GOT3 (cell line): Measurements from ENCODE around the gene PRDX5.

Experiments
- DNase-seq: peaks from one replicate; lab custom pipeline; 2025; ENCODE audit warnings: mixed read lengths; lab: John Stamatoyannopoulos, UW

Gene PRDX5

DNA sequence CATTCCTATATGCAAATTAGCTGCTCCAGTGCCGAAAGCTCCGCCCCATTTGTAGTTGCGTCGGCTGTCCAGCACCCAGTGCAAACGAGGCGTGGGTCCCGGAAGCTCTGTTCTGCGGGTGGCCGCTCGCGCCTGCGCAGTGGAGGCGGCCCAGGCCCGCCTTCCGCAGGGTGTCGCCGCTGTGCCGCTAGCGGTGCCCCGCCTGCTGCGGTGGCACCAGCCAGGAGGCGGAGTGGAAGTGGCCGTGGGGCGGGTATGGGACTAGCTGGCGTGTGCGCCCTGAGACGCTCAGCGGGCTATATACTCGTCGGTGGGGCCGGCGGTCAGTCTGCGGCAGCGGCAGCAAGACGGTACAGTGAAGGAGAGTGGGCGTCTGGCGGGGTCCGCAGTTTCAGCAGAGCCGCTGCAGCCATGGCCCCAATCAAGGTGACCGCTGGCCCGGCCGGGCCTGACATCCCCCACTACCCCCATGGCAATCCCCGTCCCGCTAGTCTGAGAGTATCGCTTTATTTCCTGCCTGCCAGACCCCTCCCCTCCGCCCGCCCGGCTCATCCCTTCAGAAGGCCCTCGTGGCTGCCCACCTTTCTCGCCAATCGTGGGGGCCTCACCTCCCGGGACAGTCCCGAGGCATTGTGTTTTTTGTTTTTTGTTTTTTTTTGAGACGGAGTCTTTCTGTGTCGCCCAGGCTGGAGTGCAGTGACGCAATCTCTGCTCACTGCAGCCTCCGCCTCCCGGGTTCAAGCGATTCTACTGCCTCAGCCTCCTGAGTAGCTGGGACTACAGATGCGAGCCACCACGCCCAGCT, at the start of gene PRDX5:
TSS of gene PRDX5 (plus strand) at position 161 of the 805 bp plus-strand sequence. CDS start at position 256, 95 bp downstream.
- DNase-seq, result peak; percentile 85

DNA sequence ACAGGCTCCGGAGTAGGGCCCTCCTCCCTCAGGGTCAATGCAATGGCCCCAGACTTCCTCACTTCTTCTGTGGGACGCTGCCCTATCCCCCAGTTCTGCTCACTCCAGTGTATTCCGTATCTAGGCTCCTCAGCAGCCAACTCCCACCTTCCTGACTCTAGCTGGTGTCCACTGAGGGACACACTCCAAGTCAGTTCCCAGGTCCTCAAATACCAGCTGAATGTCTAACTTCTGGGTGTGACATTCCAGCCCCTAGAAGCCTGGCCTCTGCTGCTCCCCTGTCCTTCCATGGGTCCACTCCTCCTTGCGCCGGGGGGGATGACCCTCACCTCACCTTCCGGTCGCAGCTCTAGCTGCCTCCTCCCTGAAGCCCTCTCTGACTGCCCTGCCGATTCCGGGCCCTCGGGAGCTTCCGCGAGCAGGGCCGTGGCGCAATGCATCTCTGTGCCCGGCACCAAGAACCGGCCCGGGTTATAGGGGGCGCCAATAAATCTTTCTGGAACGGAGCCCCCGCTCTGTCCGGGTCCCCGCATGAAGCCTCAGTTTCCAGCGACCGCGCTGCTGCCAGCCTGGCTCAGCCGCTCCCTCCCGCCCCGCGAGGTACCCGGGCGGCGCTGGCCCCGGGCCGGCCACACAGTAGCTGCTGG, 48.9 kb upstream of the PRDX5 start:
- no peak for DNase-seq

DNA sequence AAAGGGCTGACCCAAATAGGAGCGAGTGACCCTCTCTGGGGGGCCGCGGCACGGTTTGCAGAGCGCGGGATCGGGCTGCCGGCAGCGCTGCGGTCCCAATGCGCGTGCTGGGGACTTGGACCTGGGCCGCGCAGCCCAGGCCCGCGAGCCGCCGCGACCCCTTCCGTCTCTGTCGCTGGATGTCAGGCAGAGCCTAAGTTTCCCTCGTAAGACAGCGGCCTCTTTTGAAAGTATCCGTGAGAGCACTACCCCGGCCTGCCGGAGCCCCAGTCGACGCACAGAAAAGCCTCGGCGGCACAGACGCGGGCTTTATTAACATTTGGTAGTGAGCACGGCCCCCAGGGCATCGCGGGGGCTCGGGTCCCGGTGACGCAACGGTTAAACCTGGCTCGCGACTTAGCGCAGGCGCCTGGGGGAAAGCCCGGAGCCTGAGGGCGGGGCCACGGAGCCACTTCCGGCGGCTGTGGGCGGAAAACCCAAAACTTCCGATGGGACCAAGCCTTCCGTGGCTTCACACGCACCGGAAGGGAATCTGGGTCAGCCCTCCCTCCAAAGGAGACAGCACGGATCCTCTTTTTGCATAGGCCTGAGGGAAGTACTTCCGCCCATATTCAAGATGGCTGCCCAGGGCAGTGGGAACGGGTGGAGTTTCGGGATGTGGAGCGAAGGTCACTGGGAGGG, 48.2 kb upstream of the PRDX5 start:
- peak; percentile 97 for DNase-seq

DNA sequence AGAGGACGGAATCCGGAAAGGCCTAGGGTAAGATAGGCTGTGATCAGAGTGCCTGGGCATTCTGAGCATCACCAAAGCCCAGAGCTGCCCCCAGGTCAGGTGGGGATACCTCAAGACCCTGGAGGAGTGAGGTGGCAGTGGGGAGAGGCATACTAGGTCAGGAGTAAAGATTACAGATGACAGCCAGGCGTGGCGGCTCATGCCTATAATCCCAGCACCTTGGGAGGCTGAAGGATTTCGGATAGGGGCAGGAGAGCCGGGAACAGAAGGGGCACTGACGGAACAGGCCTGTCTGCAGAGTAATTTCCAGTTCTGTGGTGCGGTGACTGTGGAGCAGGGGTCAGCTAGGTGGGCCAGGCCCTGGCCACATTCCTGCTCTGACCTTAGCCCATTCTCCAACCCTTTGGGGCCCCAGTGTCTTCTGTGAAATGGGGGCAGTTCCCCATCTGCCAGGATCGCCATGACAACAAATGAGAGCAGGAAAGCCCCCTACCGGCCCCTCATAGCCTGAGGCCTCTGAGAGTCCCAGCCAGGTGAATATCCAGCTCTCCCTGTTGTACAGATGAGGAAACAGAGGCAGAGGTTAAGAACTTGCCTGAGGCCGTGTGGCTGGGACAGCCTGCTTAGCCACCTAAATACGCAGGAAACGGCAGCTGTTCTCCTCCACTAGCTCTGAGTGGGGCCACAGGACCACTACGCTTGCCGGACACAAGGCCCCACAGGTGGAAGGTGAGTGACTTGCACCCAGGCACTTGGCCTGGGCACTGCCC, 42.7 kb upstream of the PRDX5 start:
- no peak for DNase-seq

DNA sequence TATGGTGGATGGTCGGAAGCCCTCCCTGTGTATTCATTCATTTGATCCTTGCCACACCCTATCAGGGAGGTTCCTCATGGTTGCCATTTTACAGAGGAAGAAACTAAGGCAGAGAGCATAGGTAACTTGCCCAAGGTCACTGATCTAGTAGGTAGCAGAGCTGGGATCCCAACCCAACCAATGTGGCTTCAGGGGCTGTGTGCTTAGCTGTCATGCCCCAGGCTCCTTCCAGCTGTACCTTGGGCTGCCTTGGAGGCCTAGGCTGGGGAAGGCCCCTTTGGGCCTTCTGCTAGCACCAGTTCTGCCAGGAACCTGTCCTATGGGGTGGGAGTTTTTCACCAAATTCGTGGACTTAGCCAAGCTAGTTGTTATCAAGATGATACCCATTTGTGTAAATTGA, 42.1 kb upstream of the PRDX5 start:
- DNase-seq, result no peak

DNA sequence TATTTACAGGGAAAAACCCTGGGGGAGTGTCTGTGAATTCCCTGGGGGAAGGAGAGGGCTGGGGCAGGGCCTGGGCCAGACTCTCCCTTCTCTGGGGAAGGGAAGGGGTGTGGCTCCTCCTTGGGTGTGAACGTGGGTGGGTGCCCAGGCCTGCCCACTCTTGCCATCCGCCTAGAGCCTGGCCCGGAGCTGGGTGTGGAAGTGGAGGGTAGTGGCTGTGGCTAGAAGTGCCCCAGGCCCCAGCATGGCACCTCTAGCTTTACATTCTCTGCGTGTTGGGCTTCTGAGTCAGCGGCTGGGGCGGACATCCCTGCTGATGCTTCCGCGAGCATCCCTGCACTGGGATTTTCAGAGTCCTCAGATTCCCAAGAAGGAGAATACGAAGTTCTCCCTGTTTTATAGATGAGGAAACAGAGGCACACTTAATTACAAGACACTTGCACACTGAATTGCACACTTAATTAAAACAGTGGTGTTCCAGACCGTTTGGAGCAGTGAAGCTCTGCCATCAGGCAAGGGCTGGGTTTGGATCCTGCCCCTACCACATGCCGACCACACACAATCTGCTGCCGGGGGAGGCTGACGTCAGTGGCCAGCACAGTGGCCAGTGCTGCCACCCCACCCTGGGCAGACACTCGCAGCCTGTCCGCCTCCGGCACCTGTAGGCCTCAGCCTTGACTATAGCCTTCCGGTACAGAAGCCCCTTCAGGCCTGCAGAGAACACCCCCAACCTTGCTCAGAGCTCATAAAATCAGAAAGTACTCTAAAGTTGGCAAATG, 41.1 kb upstream of the PRDX5 start:
- no peak for DNase-seq

DNA sequence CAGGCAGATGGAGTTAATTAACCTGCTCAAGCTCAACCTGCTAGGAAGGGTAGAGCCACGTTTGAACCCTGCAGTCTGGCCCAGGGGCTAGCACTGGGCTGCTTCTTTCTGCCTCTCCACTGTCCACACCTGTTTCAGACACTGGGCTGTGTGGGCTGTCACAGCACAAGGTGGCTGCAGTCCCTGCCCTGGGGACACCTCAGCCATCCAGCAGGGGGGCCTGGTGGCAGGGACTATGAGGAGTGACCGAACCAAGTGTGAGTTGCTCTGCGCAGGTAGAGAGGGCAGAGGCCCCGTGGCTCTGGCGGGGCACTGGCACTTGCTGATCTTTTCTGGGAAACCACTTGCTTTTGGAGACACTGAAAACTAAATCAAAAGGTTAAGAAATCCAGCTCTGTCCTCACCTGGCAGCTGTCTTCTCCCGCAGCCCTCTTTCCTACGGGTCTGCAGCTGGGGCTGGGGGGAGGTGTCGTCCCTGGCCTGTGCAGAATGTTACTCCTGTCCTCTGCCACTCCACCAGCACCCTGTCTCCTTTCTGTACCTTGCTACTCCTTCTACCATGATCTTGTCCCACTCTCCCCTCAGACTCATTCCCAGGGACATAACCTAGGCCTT, 39.2 kb upstream of the PRDX5 start:
- DNase-seq, result no peak

DNA sequence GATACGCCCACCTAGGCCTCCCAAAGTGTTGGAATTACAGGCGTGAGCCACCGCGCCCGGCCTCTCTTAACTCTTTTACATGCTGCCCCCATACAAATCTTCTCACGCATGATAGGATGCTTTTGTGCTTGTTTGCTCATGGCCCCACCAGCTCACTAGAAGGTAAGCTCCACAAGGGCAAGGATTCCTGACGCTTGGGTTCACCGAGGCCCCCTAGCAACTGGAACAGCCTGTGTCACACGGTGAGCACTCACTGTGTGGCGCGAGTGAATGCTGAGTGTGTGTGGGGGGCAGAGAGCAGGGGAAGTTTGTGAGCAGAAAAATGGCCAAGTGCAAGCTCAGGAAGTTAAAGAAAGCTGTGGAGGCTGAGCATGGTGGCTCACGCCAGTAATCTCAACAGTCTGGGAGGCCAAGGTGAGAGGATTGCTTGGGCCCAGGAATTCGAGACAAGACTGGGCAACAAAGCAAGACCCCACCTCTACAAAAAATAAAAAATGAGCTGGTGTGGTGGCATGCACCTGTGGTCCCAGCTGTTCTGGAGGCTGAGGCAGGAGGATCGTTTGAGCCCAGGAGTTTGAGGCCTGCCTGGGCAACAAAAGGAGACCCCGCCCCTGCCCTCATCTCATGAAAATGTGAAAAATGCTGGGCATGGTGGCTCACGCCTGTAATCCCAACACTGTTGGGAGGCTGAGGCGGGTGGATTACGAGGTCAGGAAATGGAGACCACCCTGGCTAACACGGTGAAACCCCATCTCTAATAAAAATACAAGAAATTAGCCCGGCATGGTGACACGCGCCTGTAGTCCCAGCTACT, 35.8 kb upstream of the PRDX5 start:
- no peak for DNase-seq

DNA sequence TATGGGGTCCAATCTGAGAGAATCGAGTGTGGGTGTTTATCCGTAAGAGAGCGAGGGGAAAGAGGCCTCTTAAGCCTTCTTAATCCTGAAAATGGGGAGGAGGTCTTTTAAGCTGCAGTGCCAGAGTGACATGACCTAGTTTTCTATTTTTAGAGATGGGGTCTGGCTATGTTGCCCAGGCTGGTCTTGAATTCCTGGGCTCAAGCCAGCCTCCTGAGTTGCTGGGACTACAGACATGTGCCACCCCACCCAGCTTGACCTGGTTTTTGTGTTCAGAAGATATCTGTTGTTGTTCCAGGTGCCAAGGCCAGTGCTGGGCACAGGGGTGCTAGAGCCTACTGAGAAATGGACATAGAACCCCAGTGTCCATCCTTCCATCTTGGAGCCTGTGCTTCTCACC, 34.8 kb upstream of the PRDX5 start:
- no peak for DNase-seq

DNA sequence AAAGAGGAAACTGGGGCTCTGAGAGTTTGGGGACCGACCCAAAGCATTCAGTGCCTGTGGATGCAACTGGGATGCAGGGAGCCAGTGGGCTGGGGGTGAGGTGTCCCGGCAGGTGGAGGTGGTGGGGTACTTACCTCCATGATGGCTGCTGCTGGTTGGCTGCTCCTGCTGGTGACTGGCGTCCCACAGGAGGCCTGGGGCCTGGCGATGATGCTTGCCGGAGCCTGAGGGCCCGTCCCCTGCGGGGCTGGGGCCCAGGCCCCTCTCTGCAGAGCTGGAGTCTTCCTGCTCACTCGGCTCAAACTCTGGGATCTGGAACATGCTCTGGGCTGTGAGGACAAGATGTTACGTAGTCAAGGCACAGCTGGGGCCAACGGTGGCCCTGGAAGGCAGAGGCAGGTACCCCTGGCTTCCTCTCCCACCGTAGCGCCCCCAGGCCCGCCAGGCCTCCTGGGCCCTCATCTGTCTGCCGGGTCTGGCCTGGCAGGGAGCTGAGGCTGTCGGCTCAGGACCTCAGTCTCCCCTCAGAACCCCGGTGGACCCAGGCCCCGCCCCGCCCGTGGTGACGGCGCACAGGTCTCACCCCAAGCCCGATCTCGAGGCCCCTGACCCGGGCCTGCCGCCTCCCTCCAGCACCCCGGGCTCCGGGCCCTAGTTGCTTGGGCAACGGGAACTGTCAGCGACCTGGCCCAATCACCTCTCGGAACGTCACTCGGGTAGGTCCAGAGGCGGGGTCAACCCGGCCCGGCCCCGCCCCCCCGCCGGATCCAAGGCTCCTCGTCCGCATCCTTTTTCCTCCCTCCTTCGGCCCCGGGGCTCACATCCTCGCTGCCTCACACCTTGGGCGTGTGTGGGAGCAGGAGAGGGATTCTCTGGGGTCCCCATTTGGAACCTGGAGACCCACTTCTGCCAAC, 33.6 kb upstream of the PRDX5 start, which contains the start of gene BAD:
TSS of gene BAD (minus strand) at position 618 of the 914 bp plus-strand sequence. CDS start at position 321, 297 bp downstream.
- DNase-seq, result peak; percentile 85

DNA sequence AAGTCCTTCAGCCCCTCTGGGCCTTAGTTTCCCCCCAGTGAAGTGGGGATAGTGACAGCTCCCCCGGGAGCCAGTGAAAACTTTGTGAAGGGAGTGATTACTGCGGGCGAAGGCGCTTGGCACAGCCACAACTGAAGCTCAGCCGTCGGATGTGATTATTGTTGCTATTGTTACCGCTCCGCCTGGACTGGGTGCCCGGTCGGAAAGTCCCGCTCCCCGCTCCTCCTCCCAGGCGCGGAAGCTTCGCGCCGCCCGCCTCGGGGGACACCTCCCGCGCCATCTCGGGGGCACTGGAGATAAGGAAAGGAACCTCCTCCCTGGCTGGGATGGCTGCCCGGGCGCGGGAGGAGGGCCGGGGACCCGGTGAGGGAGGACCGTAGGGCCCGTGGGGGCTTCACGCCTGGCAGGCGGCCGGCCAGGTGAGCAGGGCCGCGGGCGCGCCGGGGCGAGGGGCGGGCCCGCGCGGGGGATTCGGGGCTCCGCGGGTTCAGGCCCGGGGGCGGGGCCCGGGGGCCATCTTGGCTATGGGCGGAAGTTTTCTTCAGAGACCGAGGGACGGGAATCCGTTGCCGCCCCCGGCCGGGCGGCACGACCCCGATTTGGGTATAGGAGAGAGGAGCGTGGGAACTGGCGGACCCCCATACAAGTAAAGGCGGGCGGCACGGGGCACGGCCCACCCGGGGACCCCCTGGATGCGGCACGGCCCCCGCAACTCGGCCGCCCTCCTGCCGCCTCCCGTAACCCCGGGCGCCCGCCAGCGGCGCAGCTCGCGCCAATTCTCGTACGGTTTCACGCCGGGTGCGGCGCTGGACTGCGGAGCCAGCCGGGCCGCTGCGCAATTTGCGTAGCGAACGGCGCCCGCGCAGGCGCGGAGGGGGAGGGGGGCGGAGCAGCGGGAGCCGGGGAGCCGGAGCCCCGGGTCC, 32.7 kb upstream of the PRDX5 start, which contains the start of gene GPR137:
TSS of gene GPR137 (plus strand) at position 887 of the 923 bp plus-strand sequence. CDS start 677 bp downstream, outside the sequence.
- peak; percentile 54 for DNase-seq

DNA sequence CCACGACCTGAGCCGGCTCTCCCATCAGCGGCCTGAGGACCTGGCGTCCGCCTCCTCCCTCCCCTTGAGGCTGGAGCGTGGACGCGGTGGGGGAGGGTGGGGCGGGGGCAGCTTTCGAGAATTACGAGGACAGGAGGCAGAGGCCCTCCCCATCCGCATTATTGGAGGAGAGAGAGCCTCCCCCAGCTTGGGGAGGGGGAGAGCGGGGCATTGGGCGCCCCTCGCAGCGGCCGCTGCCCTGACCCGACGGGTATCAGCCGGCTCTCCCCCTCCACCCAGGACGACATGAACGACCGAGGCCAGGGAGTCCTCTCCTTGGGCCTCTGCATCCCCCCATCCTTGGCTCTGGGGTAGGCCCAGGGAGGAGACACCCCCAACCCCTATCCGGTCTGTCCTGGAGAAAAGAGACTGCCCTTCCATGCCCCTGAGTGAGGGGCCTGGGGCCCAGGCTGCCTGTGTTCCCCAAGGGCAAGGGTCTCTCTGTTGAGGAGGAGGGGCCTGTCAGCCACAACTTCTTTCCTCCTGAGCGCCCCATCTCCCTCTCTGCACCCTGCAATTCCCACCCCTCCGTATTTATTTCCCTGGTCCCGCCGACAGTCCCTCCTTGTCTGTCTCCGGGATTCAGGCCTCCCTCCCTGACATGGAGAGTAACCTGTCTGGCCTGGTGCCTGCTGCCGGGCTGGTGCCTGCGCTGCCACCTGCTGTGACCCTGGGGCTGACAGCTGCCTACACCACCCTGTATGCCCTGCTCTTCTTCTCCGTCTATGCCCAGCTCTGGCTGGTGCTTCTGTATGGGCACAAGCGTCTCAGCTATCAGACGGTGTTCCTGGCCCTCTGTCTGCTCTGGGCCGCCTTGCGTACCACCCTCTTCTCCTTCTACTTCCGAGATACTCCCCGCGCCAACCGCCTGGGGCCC, 31.8 kb upstream of the PRDX5 start:
- no peak for DNase-seq

DNA sequence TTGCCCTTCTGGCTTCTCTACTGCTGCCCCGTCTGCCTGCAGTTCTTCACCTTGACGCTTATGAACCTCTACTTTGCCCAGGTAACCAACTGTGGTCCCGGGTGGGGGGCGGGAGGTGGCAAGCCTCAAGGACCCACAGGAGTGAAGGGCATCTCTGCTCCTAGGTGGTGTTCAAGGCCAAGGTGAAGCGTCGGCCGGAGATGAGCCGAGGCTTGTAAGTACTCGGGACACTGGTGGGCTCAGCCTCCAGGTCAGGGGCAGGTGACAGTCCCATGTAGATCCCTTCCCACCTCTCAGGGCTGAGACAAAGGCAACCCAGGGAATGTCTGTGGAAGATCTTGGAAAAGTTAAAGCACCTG, 31.1 kb upstream of the PRDX5 start:
- DNase-seq, result no peak

DNA sequence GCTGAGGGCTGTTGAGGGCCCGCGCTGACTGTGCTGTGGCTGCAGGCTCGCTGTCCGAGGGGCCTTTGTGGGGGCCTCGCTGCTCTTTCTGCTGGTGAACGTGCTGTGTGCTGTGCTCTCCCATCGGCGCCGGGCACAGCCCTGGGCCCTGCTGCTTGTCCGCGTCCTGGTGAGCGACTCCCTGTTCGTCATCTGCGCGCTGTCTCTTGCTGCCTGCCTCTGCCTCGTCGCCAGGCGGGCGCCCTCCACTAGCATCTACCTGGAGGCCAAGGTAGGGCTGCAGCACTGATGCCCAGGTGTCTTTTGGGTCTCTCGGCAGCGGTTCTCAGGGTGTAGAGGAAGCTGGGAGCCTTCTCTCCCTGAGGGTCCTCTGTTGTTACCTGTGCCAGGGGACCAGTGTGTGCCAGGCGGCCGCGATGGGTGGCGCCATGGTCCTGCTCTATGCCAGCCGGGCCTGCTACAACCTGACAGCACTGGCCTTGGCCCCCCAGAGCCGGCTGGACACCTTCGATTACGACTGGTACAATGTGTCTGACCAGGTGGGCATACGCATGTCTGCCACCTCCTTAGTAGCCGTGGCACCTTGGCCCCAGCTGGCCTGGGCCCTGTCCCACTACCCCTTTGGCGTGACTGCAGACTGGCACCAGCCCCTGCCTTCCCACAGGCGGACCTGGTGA, 30.1 kb upstream of the PRDX5 start:
- DNase-seq, result no peak

DNA sequence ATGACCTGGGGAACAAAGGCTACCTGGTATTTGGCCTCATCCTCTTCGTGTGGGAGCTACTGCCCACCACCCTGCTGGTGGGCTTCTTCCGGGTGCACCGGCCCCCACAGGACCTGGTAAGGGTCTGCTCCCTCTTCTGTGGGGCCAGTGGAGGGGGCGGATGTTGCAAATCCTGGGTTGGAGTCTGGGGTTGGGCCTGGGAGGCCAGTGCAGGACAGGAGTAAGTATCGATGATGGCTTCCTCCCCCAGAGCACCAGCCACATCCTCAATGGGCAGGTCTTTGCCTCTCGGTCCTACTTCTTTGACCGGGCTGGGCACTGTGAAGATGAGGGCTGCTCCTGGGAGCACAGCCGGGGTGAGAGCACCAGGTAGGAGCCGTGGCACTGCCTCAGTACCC, 29.6 kb upstream of the PRDX5 start:
- DNase-seq, result no peak

DNA sequence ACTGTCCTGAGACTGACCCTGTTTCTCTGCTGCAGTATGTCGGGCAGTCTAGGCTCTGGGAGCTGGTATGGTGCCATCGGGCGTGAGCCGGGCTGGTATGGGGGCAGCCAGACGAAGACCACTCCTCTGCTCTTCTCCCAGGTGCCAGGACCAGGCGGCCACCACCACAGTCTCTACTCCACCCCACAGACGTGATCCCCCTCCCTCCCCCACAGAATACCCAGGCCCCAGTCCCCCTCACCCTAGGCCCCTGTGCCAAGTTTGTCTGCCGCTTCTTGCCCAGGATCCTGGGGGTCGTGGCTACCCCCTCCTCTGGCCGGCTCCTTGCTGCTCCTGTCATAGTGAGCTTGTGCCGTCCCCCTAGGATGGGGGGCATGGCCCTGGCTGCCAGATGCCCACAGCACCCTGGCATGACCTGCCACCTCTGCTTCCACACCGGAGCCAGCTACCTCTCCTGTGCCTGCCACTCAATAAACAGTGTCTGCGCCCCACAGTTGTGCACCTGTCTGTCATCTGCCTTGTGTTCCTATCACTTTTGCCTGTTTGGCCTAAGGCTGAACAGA, 28.8 kb upstream of the PRDX5 start:
- no peak for DNase-seq
